Loucy (cell line): ENCODE measurements around the gene IBA57.
A peak's percentile ranks its signal among the peaks of the same experiment; 100 is the strongest.

Experiments used
- H2AFZ ChIP-seq: fragments of 200-600 bp; sonication (generic); 2 replicates; pipeline ENCODE4 v1.6.0; 2016; ENCODE audit warnings: antibody characterized with exemption, mild to moderate bottlenecking, low read length, moderate library complexity
- H3F3A ChIP-seq: fragments of 200-600 bp; 2 replicates; pipeline ENCODE4 v1.6.0; 2016; ENCODE audit warnings: antibody characterized with exemption, low read depth, mild to moderate bottlenecking
- H3K27me3 ChIP-seq: fragments of 200-600 bp; sonication (generic); 2 replicates; pipeline ENCODE4 v1.6.1; 2014; ENCODE audit warnings: low read length, mild to moderate bottlenecking; ENCODE audit not compliant: insufficient read depth, poor library complexity, severe bottlenecking
- H3K36me3 ChIP-seq: fragments of 200-600 bp; sonication (generic); 2 replicates; pipeline ENCODE4 v1.6.1; 2016; ENCODE audit warnings: low read length; ENCODE audit not compliant: insufficient read depth
- H3K4me1 ChIP-seq: fragments of 200-600 bp; sonication (generic); 2 replicates; pipeline ENCODE4 v1.5.1; 2014; ENCODE audit warnings: low read length, mild to moderate bottlenecking; ENCODE audit not compliant: insufficient read depth, poor library complexity, severe bottlenecking
- H3K4me2 ChIP-seq: fragments of 200-600 bp; sonication (generic); 2 replicates; pipeline ENCODE4 v1.6.0; 2014; ENCODE audit warnings: antibody characterized with exemption, low read length, low read depth, mild to moderate bottlenecking; ENCODE audit not compliant: poor library complexity, severe bottlenecking
- H3K4me3 ChIP-seq: fragments of 200-600 bp; sonication (generic); 2 replicates; pipeline ENCODE4 v1.5.1; 2014; ENCODE audit warnings: low read length, mild to moderate bottlenecking, mixed read lengths; ENCODE audit not compliant: poor library complexity, severe bottlenecking
- H3K79me2 ChIP-seq: fragments of 200-600 bp; sonication (generic); 2 replicates; pipeline ENCODE4 v1.6.1; 2014; ENCODE audit warnings: low read length; ENCODE audit not compliant: insufficient read depth
- H3K9ac ChIP-seq: fragments of 200-600 bp; sonication (generic); 2 replicates; pipeline ENCODE4 v1.6.0; 2014; ENCODE audit warnings: mild to moderate bottlenecking, low read depth, low read length, moderate library complexity; ENCODE audit not compliant: poor library complexity, severe bottlenecking
- H3K9me2 ChIP-seq: fragments of 200-600 bp; sonication (generic); replicated peaks from 2 replicates; pipeline ENCODE4 v1.6.1; 2016; ENCODE audit warnings: low read depth, low read length, mixed read lengths
- H3K9me3 ChIP-seq: fragments of 200-600 bp; sonication (generic); 2 replicates; pipeline ENCODE4 v1.6.1; 2014; ENCODE audit warnings: mild to moderate bottlenecking, antibody characterized with exemption, low read length, low read depth; ENCODE audit not compliant: insufficient read depth
- H4K20me1 ChIP-seq: fragments of 200-600 bp; sonication (generic); 2 replicates; pipeline ENCODE4 v1.6.0; 2014; ENCODE audit warnings: antibody characterized with exemption, low read length, mild to moderate bottlenecking; ENCODE audit not compliant: insufficient read depth, poor library complexity, severe bottlenecking
- EZH2phosphoT487 ChIP-seq: fragments of 200-600 bp; IDR thresholded peaks from 2 replicates; pipeline ENCODE4 v1.6.1; 2018; ENCODE audit warnings: antibody characterized with exemption, mild to moderate bottlenecking, moderate library complexity, borderline replicate concordance
- TF ChIP-seq, protein P1 (sequence below): fragments of 200-600 bp; sonication (generic); conservative IDR thresholded peaks from 2 replicates; pipeline ENCODE4 v1.5.1; 2014; ENCODE audit warnings: mild to moderate bottlenecking, antibody characterized with exemption, low read length

IBA57 gene

DNA sequence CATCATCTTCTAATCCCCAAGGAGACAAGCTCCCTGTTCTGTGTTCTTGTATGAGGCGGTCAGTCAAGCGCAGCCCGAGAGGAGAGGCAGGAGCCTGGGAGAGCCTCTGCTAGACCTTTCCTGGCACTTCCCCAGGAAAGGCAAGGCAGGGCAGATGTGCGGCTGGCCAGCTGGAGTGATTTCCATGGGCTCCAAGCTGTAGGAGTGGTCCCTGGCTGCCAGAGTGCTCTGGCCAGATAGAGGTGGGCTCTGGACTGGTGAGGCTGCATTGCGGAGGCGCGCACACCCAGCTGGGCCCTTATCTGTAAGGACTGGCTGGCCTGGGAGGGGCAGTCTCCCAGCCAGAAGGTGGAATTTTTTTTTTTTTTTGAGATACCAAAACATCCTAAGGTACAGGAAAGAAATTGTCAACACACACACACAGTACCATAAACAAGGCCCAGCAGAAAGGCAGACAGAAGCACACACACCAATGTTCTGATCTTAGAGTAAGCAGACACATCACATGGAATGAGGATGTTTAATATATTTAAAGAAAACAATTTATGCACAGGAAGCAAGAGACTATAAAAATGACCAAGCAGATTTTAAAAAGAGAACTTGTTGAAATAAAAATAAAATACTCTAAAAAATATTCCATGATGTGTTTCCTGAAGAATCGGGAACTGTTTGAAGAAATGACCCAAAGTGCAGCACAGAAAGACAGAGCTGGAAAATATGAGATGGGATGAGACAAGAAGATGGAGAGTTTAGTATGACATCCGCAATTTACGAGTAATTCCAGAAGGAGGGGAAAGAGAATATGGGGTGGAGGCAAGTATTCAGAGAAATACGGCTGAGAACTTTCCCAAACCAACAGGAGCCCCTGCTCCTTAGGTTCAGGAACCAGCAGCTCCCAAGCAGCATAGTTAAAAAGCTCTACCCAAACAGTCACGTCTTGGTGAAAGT is 13.4 kb downstream of the IBA57 start:
- TF ChIP-seq EZH2phosphoT487: no peak
- TF ChIP-seq, protein P1, sequence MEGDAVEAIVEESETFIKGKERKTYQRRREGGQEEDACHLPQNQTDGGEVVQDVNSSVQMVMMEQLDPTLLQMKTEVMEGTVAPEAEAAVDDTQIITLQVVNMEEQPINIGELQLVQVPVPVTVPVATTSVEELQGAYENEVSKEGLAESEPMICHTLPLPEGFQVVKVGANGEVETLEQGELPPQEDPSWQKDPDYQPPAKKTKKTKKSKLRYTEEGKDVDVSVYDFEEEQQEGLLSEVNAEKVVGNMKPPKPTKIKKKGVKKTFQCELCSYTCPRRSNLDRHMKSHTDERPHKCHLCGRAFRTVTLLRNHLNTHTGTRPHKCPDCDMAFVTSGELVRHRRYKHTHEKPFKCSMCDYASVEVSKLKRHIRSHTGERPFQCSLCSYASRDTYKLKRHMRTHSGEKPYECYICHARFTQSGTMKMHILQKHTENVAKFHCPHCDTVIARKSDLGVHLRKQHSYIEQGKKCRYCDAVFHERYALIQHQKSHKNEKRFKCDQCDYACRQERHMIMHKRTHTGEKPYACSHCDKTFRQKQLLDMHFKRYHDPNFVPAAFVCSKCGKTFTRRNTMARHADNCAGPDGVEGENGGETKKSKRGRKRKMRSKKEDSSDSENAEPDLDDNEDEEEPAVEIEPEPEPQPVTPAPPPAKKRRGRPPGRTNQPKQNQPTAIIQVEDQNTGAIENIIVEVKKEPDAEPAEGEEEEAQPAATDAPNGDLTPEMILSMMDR: no peak
- Histone ChIP-seq H3K9ac (no peak overlapping the region), H3F3A (no peaks in the 10 kb centered on the region), H3K27me3 (no peaks in the 10 kb centered on the region), H3K36me3 (peaks cover 17% of the 10 kb centered on the region; the same call in 1 of the 2 replicates), H3K4me2 (no peak overlapping the region), H3K9me2 (no peaks in the 10 kb centered on the region), H3K79me2 (no peaks in the 10 kb centered on the region), H3K9me3 (no peaks in the 10 kb centered on the region), H4K20me1 (no peaks in the 10 kb centered on the region), H3K4me1 (no peaks in the 10 kb centered on the region), H3K4me3 (no peak overlapping the region), H2AFZ (no peak overlapping the region)

DNA sequence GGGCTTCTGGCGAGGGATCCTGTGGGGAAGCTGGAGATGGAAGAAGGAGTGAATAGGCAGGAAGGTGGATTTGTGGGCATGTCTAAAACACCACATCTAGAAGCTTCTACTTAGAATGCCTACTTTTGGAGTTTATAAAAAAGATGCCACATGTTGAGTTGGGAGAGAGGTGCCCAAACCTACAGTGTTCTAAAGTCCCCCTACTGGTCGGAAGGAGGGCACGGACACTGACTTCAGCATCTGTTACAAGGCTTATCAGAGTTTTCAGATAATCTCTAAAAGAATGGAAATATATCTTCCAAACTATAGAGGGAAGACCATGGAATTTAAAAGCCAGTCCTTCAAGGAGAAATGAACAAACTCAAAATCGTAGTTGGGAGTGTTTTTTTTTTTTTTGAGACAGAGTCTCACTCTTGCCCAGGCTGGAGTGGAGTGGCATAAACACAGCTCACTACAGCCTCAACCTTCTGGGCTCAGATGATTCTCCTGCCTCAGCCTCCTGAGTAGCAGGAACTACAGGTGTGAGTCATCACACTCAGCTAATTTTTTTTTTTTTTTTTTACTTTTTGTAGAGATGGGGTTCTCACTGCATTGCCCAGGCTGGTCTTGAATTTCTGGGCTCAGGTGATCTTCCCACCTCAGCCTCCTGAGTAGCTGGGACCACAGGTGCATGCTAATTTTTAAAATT is 14.8 kb downstream of the IBA57 start:
- Histone ChIP-seq H3K36me3 (peaks cover 8% of the 10 kb centered on the region; the same call in 1 of the 2 replicates), H3K9me2 (no peaks in the 10 kb centered on the region)

DNA sequence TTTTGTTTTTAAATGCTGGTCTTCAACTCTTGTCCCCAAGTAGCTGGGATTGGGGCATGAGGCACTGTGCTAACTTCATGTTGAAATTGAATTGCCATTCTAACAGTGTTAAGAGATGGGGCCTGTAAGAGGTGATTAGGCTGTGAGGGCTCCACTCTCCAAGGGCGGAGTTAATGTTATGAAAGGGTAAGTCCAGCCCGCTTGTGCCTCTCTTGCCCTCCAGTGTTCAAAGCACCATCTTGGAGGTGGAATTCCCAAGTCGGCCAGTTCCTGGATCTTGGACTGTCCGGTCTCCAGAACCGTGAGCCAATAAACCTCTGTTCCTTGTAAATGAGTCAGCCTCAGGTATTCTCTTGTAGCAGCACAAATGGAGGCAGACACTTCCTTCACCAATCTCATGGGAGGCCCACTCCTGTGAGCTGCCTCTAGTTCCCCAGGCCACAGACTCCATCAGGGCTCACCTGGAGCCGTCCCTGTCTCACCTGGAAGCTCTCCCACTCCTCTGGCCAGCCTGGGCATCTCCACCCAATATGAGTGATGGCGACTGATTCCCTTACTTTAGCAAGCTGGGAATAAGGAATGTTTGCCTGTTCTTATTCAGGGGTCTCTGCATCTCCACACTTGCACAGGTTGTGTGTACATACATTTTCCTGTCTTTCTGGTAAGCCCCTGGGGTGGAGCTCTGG is 15.5 kb downstream of the IBA57 start:
- H3K9me3 ChIP-seq: no peaks in the 10 kb centered on the region
- no peak overlapping the region for H3K4me3 ChIP-seq
- no peaks in the 10 kb centered on the region for H3F3A ChIP-seq
- H4K20me1 ChIP-seq: no peaks in the 10 kb centered on the region
- no peak overlapping the region for H3K4me2 ChIP-seq
- H3K27me3 ChIP-seq: no peaks in the 10 kb centered on the region
- H3K9me2 ChIP-seq: no peaks in the 10 kb centered on the region
- H3K4me1 ChIP-seq: peaks cover 5% of the 10 kb centered on the region
- H3K36me3 ChIP-seq: peaks cover 2% of the 10 kb centered on the region; the same call in 1 of the 2 replicates
- no peak overlapping the region for H3K9ac ChIP-seq
- no peaks in the 10 kb centered on the region for H3K79me2 ChIP-seq
- H2AFZ ChIP-seq: no peak overlapping the region
- TF ChIP-seq, protein P1: no peak
- TF ChIP-seq EZH2phosphoT487: no peak

More for the DNA sequence above, 14.8 kb downstream of the IBA57 start:
- no peak overlapping the region for H2AFZ ChIP-seq
- H3K4me2 ChIP-seq: no peak overlapping the region
- no peaks in the 10 kb centered on the region for H3K79me2 ChIP-seq
- TF ChIP-seq EZH2phosphoT487: no peak
- TF ChIP-seq, protein P1: peak; percentile 54
- H3F3A ChIP-seq: no peaks in the 10 kb centered on the region
- H3K27me3 ChIP-seq: no peaks in the 10 kb centered on the region
- H4K20me1 ChIP-seq: no peaks in the 10 kb centered on the region
- no peak overlapping the region for H3K9ac ChIP-seq
- H3K4me3 ChIP-seq: no peak overlapping the region
- peaks cover under 1% of the 10 kb centered on the region for H3K4me1 ChIP-seq
- no peaks in the 10 kb centered on the region for H3K9me3 ChIP-seq
